ENCODE results near the gene SPNS3. TPM values are rescaled to one million over a fixed set of nuclear protein-coding genes. Genes with fewer than 3 reads are reported as not detected.

SPNS3 gene
- total and polyA plus RNA-seq, 2 of the 8 experiments (the other 6 are each of a cell fraction or from before 2014, with no cell fraction given): not detected

Other genes with a start within 250 kb of the SPNS3 start
- 44.9 and 45.3 TPM in 2 replicates for gene ANKFY1, start 170.0 kb upstream of the SPNS3 start, total RNA-seq (2021; fragmentation: NEBNext Ultra II Directional; extraction: Animal tissue kit (Norgen Biotek cat#: 25700))
- 28.3 and 48.4 TPM in 2 replicates for gene ANKFY1, start 170.0 kb upstream of the SPNS3 start, polyA plus RNA-seq (2011; rRNA removed)
- 168 and 170 TPM in 2 replicates for gene UBE2G1, start 67.3 kb upstream of the SPNS3 start, total RNA-seq (2021; fragmentation: NEBNext Ultra II Directional; extraction: Animal tissue kit (Norgen Biotek cat#: 25700))
- 57.8 and 73.9 TPM in 2 replicates for gene UBE2G1, start 67.3 kb upstream of the SPNS3 start, polyA plus RNA-seq (2011; rRNA removed)
- gene SPNS2, start 64.9 kb downstream of the SPNS3 start, total RNA-seq (2021; fragmentation: NEBNext Ultra II Directional; extraction: Animal tissue kit (Norgen Biotek cat#: 25700)): 0.98 and 1.5 TPM in 2 replicates
- 1.2 and 1.9 TPM in 2 replicates for gene SPNS2, start 64.9 kb downstream of the SPNS3 start, polyA plus RNA-seq (2011; rRNA removed)
- 151 and 153 TPM in 2 replicates for gene MYBBP1A, start 121.4 kb downstream of the SPNS3 start, total RNA-seq (2021; fragmentation: NEBNext Ultra II Directional; extraction: Animal tissue kit (Norgen Biotek cat#: 25700))
- gene MYBBP1A, start 121.4 kb downstream of the SPNS3 start, polyA plus RNA-seq (2011; rRNA removed): 46.8 and 79.9 TPM in 2 replicates
- not detected in 2 replicates for gene GGT6, start 126.6 kb downstream of the SPNS3 start, total RNA-seq (2021; fragmentation: NEBNext Ultra II Directional; extraction: Animal tissue kit (Norgen Biotek cat#: 25700))
- 0.18 and 0.30 TPM in 2 replicates for gene GGT6, start 126.6 kb downstream of the SPNS3 start, polyA plus RNA-seq (2011; rRNA removed)
- gene SMTNL2, start 150.6 kb downstream of the SPNS3 start, total RNA-seq (2021; fragmentation: NEBNext Ultra II Directional; extraction: Animal tissue kit (Norgen Biotek cat#: 25700)): 3.7 and 4.5 TPM in 2 replicates
- gene SMTNL2, start 150.6 kb downstream of the SPNS3 start, polyA plus RNA-seq (2011; rRNA removed): 3.6 and 4.6 TPM in 2 replicates
- 1.5 TPM in 2 replicates for gene ALOX15, start 207.7 kb downstream of the SPNS3 start, total RNA-seq (2021; fragmentation: NEBNext Ultra II Directional; extraction: Animal tissue kit (Norgen Biotek cat#: 25700))
- 1.7 and 2.2 TPM in 2 replicates for gene ALOX15, start 207.7 kb downstream of the SPNS3 start, polyA plus RNA-seq (2011; rRNA removed)